Measurements from ENCODE around the gene NDUFV1. TPM values are rescaled to one million over a fixed set of nuclear protein-coding genes. Genes with fewer than 3 reads are reported as not detected.
"Not testable (repeated sequence)": the region's sequence is repeated elsewhere in the genome, so short reads cannot be mapped to it uniquely, and the experiment has no call there.

Gene NDUFV1
- total RNA-seq, 1 donor from 2014 or later: 486 TPM

- intact Hi-C loops (cut with DNase I); DNase-seq (ENCODE audit: low spot score): not testable (repeated sequence)
Observed at GRCh38 chr11:67620621-67621020, 13.9 kb downstream of the NDUFV1 start.

- DNase-seq (ENCODE audit: low spot score); intact Hi-C loops (cut with DNase I): not testable (repeated sequence)
Observed at GRCh38 chr11:67621928-67622327, 15.2 kb downstream of the NDUFV1 start.

GRCh38 chr11:67622905-67623304, 16.2 kb downstream of the NDUFV1 start:
- DNase-seq (ENCODE audit: low spot score); intact Hi-C loops (cut with DNase I): not testable (repeated sequence)

- intact Hi-C loops (cut with DNase I): not testable (repeated sequence)
Observed at GRCh38 chr11:67623795-67624194, 17.1 kb downstream of the NDUFV1 start.

GRCh38 chr11:67626131-67626833, 19.5 kb downstream of the NDUFV1 start:
- not testable (repeated sequence) for DNase-seq (ENCODE audit: low spot score)
- intact Hi-C loops (cut with DNase I): loop anchor here (5.0 kb wide), 1 partner anchor 44 kb away; the partner anchor contains the start of gene GSTP1

More at GRCh38 chr11:67623795-67624194, 17.1 kb downstream of the NDUFV1 start:
- not testable (repeated sequence) for DNase-seq (ENCODE audit: low spot score)

- intact Hi-C loops (cut with DNase I): loop anchor here (5.0 kb wide), 1 partner anchor 45 kb away; the partner anchor contains the start of gene GSTP1
- DNase-seq (ENCODE audit: low spot score): no peak
Observed at GRCh38 chr11:67626970-67627369, 20.2 kb downstream of the NDUFV1 start.

- intact Hi-C loops (cut with DNase I): loop anchor here (5.0 kb wide), 1 partner anchor 45 kb away; the partner anchor contains the start of gene GSTP1
- DNase-seq (ENCODE audit: low spot score): no peak
Observed at GRCh38 chr11:67627441-67627811, 20.7 kb downstream of the NDUFV1 start.

GRCh38 chr11:67627812-67628624, 21.3 kb downstream of the NDUFV1 start:
- DNase-seq (ENCODE audit: low spot score): no peak
- intact Hi-C loops (cut with DNase I): loop anchor here (5.0 kb wide), 1 partner anchor 46 kb away; the partner anchor contains the start of gene GSTP1

GRCh38 chr11:67628710-67629385, 22.1 kb downstream of the NDUFV1 start:
- DNase-seq (ENCODE audit: low spot score): no peak

GRCh38 chr11:67629386-67630227, 22.9 kb downstream of the NDUFV1 start, which contains the start of gene NUDT8:
TSS of gene NUDT8 (minus strand) at chr11:67629937. CDS start at chr11:67629911, 26 bp downstream.
- DNase-seq (ENCODE audit: low spot score): peak; percentile 92
- intact Hi-C loops (cut with DNase I): loop anchor here (5.0 kb wide), 1 partner anchor 47 kb away; the partner anchor contains the start of gene GSTP1

More at GRCh38 chr11:67628710-67629385, 22.1 kb downstream of the NDUFV1 start:
- intact Hi-C loops (cut with DNase I): loop anchor here (5.0 kb wide), 1 partner anchor 47 kb away; the partner anchor contains the start of gene GSTP1

- peak; percentile 98 for DNase-seq (ENCODE audit: low spot score)
- intact Hi-C loops (cut with DNase I): no loop called here
Observed at GRCh38 chr11:67630228-67630942, 23.6 kb downstream of the NDUFV1 start.

GRCh38 chr11:67630943-67631331, 24.2 kb downstream of the NDUFV1 start:
- intact Hi-C loops (cut with DNase I): no loop called here
- no peak for DNase-seq (ENCODE audit: low spot score)

GRCh38 chr11:67631411-67631810, 24.7 kb downstream of the NDUFV1 start:
- DNase-seq (ENCODE audit: low spot score): no peak
- intact Hi-C loops (cut with DNase I): no loop called here

GRCh38 chr11:67631853-67632174, 25.1 kb downstream of the NDUFV1 start:
- DNase-seq (ENCODE audit: low spot score): no peak
- intact Hi-C loops (cut with DNase I): no loop called here

- intact Hi-C loops (cut with DNase I): no loop called here
- no peak for DNase-seq (ENCODE audit: low spot score)
Observed at GRCh38 chr11:67632175-67632981, 25.6 kb downstream of the NDUFV1 start.

GRCh38 chr11:67632982-67633755, 26.4 kb downstream of the NDUFV1 start:
- intact Hi-C loops (cut with DNase I): no loop called here
- DNase-seq (ENCODE audit: low spot score): no peak
